T-helper 2 cell treated with Interferon-gamma antibody and Interleukin-4, amounts not matched to agents 5 μg/mL and 100 μg/mL, for 36 hours (primary cell): ENCODE data around the gene CALML4.

Experiments
- DNase-seq: peaks from one replicate; pipeline ENCODE4 v3.0.0; 2021; ENCODE audit warnings: low spot score
- H3K27ac Mint-ChIP-seq: one replicate; pipeline ENCODE4 v1.8.0; 2021; ENCODE audit warnings: mild to moderate bottlenecking, mixed read lengths
- H3K27me3 Mint-ChIP-seq: one replicate; pipeline ENCODE4 v1.8.0; 2021; ENCODE audit warnings: low read depth, mixed read lengths
- H3K36me3 Mint-ChIP-seq: one replicate; pipeline ENCODE4 v1.8.0; 2021; ENCODE audit warnings: low read depth, mixed read lengths
- H3K4me1 Mint-ChIP-seq: one replicate; pipeline ENCODE4 v1.8.0; 2021; ENCODE audit warnings: low read depth, mixed read lengths
- H3K4me3 Mint-ChIP-seq: one replicate; pipeline ENCODE4 v1.8.0; 2022; ENCODE audit warnings: mild to moderate bottlenecking, moderate library complexity, mixed read lengths
- H3K9me3 Mint-ChIP-seq: one replicate; pipeline ENCODE4 v1.8.0; 2021; ENCODE audit warnings: mixed read lengths

Gene CALML4

GRCh38 chr15:68199340-68199739, 5.8 kb downstream of the CALML4 start:
- no peak overlapping the region for H3K27ac Mint-ChIP-seq
- peaks cover 6% of the 10 kb centered on the region for H3K4me1 Mint-ChIP-seq
- H3K27me3 Mint-ChIP-seq: no peaks in the 10 kb centered on the region

DNA sequence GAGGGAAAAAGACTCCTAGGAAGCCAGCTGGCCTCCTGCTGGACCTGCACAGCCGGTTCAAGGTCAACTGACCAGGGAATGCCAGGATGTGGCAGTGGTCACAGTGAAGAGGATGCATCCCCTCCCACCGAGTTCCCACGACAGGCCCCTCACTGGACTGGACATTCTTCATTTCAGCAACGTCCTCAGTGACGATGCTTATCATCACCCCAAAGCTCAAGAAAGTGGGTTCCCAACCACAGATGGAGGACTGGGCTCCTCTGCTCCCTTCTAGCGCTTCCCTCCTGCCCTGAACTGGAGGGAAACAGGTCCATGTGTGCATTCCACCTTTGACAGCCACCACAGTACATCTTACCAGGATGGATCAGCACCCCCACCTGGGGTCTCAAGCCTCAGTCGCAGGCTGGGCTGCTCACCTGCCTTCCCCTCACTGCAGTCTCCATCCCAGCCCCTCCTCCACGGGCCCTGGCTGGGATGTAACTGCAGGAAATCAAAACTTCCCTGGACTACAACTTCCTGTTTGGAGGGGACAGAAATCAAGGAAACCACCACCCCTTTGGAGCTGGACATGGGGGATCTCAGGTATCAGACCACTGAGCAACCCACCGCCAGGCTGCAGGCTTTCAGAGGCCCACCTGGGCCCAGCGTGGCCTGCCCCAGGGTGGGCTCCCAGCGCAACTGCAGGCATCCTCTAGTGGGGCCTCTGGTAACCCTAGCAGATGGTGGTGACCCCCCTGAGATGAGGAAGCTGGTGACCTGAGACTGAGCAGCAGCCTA, 7.3 kb downstream of the CALML4 start:
- Mint-ChIP-seq H3K36me3 (peaks cover 29% of the 10 kb centered on the region), H3K4me3 (no peak overlapping the region), H3K9me3 (no peaks in the 10 kb centered on the region), H3K4me1 (peaks cover 6% of the 10 kb centered on the region), H3K27ac (peak overlapping the region; percentile 65), H3K27me3 (no peaks in the 10 kb centered on the region)
- DNase-seq: no peak

More at GRCh38 chr15:68199340-68199739, 5.8 kb downstream of the CALML4 start:
- H3K36me3 Mint-ChIP-seq: peaks cover 18% of the 10 kb centered on the region
- H3K9me3 Mint-ChIP-seq: no peaks in the 10 kb centered on the region
- H3K4me3 Mint-ChIP-seq: no peak overlapping the region
- DNase-seq: no peak

DNA sequence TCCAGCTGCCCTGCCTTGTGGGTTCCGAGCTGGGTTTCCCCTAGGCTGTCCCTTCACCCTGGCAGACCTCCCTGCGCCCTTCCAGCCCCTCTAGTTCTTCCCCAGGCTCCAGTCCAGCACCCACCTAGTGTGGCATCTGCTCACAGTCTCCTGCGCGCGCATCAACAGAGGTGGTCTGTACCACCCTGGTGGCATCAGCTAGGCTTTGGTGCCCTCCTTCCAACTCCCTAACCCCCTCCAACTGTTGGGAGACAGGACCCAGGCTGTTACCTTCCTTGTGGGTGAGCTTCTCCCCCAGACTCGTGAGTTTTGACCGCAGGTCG, 8.0 kb downstream of the CALML4 start:
- no peak for DNase-seq
- Mint-ChIP-seq H3K9me3 (no peaks in the 10 kb centered on the region), H3K27ac (peak overlapping the region; percentile 55), H3K27me3 (no peaks in the 10 kb centered on the region), H3K4me1 (peaks cover 6% of the 10 kb centered on the region), H3K4me3 (no peak overlapping the region), H3K36me3 (peaks cover 34% of the 10 kb centered on the region)

DNA sequence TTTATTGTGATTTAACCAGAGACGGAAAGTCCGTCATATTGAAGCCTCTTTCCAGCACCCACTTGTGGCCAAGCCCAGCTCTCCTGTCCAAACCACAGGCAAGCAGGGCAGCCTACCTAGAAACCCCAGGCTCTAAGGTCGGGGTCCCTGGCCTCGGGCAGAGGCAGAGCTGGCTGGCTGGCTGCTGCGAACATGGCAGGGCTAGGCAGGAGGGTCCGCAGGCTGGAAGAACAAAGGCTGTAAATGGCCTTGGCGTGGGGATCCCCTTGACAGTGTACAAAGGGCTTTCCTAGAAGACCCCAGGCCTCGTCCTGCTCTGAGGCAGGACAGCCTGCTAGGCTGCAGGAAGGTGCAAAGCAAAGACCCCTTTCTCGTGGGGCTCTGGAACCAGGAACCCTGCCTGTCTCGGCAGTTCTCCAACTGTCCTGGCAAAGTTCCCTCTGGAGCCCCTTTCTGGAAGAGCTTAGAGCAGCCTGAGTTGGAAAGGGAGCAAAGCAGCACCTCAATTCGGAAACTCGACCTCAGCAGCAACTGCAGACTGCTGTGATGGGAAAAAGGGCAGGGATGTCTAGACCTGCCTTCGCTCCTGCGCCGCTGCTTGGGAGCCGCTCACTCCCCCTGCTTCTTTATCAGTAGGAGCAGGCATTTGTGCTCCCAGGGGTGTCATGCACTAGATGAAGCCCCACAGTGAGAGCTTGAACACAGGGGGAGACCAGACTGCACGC, 8.5 kb downstream of the CALML4 start:
- Mint-ChIP-seq H3K27me3 (no peaks in the 10 kb centered on the region), H3K9me3 (no peaks in the 10 kb centered on the region), H3K4me1 (peaks cover 4% of the 10 kb centered on the region), H3K4me3 (no peak overlapping the region), H3K27ac (no peak overlapping the region), H3K36me3 (peaks cover 37% of the 10 kb centered on the region)
- DNase-seq: no peak

GRCh38 chr15:68195336-68196112, 9.6 kb downstream of the CALML4 start:
- no peaks in the 10 kb centered on the region for H3K9me3 Mint-ChIP-seq
- DNase-seq: no peak
- peaks cover 2% of the 10 kb centered on the region for H3K4me1 Mint-ChIP-seq
- H3K27ac Mint-ChIP-seq: no peak overlapping the region
- no peak overlapping the region for H3K4me3 Mint-ChIP-seq
- no peaks in the 10 kb centered on the region for H3K27me3 Mint-ChIP-seq
- peaks cover 38% of the 10 kb centered on the region for H3K36me3 Mint-ChIP-seq

GRCh38 chr15:68192804-68193486, 12.2 kb downstream of the CALML4 start:
- Mint-ChIP-seq H3K9me3 (no peaks in the 10 kb centered on the region), H3K4me1 (no peaks in the 10 kb centered on the region), H3K27ac (no peak overlapping the region), H3K4me3 (no peak overlapping the region), H3K36me3 (peaks cover 55% of the 10 kb centered on the region), H3K27me3 (no peaks in the 10 kb centered on the region)
- DNase-seq: no peak

DNA sequence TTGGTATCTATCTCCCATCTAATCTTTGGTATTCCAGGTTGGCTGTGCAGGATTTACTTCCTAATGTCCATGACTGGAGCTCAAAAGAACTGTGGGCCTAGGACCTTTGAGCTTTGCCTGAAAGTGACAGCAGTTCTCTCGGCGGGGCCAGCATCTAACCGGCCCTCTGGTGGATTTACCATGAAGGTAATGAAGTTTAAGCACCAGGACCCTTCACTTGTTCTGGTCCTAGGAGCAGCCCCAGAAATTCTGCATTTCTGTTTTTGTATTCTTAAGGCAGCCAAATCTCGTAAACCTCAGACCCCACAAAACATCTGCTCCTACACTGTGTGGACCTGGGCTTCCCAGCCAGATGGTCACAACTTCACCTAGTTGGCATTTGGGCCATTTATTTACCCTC, 13.0 kb downstream of the CALML4 start:
- no peaks in the 10 kb centered on the region for H3K27me3 Mint-ChIP-seq
- H3K4me3 Mint-ChIP-seq: no peak overlapping the region
- no peaks in the 10 kb centered on the region for H3K9me3 Mint-ChIP-seq
- peaks cover 59% of the 10 kb centered on the region for H3K36me3 Mint-ChIP-seq
- no peak for DNase-seq
- no peak overlapping the region for H3K27ac Mint-ChIP-seq
- H3K4me1 Mint-ChIP-seq: no peaks in the 10 kb centered on the region

GRCh38 chr15:68191555-68191954, 13.6 kb downstream of the CALML4 start:
- Mint-ChIP-seq H3K27me3 (no peaks in the 10 kb centered on the region), H3K27ac (no peak overlapping the region), H3K4me1 (no peaks in the 10 kb centered on the region), H3K4me3 (no peak overlapping the region), H3K36me3 (peaks cover 59% of the 10 kb centered on the region), H3K9me3 (no peaks in the 10 kb centered on the region)
- DNase-seq: no peak

GRCh38 chr15:68190048-68190447, 15.1 kb downstream of the CALML4 start:
- Mint-ChIP-seq H3K27me3 (no peaks in the 10 kb centered on the region), H3K36me3 (peaks cover 59% of the 10 kb centered on the region), H3K27ac (no peak overlapping the region), H3K4me3 (no peak overlapping the region), H3K9me3 (no peaks in the 10 kb centered on the region), H3K4me1 (no peaks in the 10 kb centered on the region)
- DNase-seq: no peak

DNA sequence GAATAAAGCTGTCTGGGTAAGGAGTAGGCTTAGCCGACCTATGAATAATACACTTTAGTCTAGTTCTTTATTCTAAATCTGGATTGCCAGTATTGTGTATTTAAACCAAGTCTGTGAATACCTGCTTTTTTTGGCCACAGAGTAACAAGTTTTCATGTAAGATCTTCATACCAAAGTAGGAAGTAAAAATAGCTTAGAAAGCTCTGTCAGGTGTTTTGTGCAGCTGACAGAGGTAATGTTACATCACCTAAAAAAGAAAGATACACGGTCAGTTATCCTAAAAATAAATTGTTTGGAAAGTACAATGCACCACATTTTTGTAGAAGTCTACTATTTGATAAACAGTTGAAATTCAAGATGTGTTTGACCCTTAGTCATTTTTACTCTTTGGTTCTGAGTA, 16.5 kb downstream of the CALML4 start:
- no peaks in the 10 kb centered on the region for H3K9me3 Mint-ChIP-seq
- H3K27me3 Mint-ChIP-seq: no peaks in the 10 kb centered on the region
- H3K4me1 Mint-ChIP-seq: peaks cover 4% of the 10 kb centered on the region
- no peak for DNase-seq
- peaks cover 60% of the 10 kb centered on the region for H3K36me3 Mint-ChIP-seq
- no peak overlapping the region for H3K27ac Mint-ChIP-seq
- H3K4me3 Mint-ChIP-seq: no peak overlapping the region

DNA sequence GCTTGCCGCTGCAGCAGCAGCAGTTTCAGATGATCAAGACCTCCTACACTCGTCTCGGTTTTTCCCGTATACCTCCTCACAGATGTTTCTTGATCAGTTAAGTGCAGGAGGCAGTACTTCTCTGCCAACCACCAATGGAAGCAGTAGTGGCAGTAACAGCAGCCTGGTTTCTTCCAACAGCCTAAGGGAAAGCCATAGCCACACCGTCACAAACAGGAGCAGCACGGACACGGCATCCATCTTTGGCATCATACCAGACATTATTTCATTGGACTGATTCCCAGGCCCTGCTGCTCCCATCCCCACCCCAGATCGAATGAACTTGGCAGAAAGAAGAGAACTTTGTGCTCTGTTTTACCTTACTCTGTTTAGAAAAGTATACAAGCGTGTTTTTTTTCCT, 17.6 kb downstream of the CALML4 start:
- no peak for DNase-seq
- H3K4me3 Mint-ChIP-seq: no peak overlapping the region
- H3K27ac Mint-ChIP-seq: no peak overlapping the region

GRCh38 chr15:68186671-68187397, 18.3 kb downstream of the CALML4 start:
- H3K36me3 Mint-ChIP-seq: peaks cover 55% of the 10 kb centered on the region
- H3K27me3 Mint-ChIP-seq: no peaks in the 10 kb centered on the region
- DNase-seq: no peak
- no peak overlapping the region for H3K27ac Mint-ChIP-seq
- H3K9me3 Mint-ChIP-seq: no peaks in the 10 kb centered on the region
- peaks cover 8% of the 10 kb centered on the region for H3K4me1 Mint-ChIP-seq
- no peak overlapping the region for H3K4me3 Mint-ChIP-seq

More for the DNA sequence above, 17.6 kb downstream of the CALML4 start:
- Mint-ChIP-seq H3K9me3 (no peaks in the 10 kb centered on the region), H3K4me1 (peaks cover 8% of the 10 kb centered on the region), H3K36me3 (peaks cover 61% of the 10 kb centered on the region), H3K27me3 (no peaks in the 10 kb centered on the region)
